Neural progenitor cell (in vitro differentiated cells): Measurements from ENCODE around the gene CALHM2. TPM values are rescaled to one million over a fixed set of nuclear protein-coding genes. Genes with fewer than 3 reads are reported as not detected.

Source experiments
- DNase-seq: peaks from one replicate; pipeline ENCODE4 v3.0.0-alpha.2; 2016; ENCODE audit warnings: low spot score
- H2AFZ ChIP-seq: fragments of 200-600 bp; sonication (generic); replicated peaks from 2 replicates; pipeline ENCODE4 v1.6.1; 2016; ENCODE audit warnings: antibody characterized with exemption
- H3F3A ChIP-seq: fragments of 200-600 bp; sonication (generic); 2 replicates; pipeline ENCODE4 v1.6.1; 2016; ENCODE audit warnings: antibody characterized with exemption, low read depth
- H3K27ac ChIP-seq: fragments of 200-600 bp; sonication (generic); 2 replicates; pipeline ENCODE4 v1.5.1; 2016; ENCODE audit warnings: mild to moderate bottlenecking
- H3K27me3 ChIP-seq: fragments of 200-600 bp; sonication (generic); 2 replicates; pipeline ENCODE4 v1.6.1; 2016; ENCODE audit warnings: mild to moderate bottlenecking, moderate library complexity
- H3K36me3 ChIP-seq: fragments of 200-600 bp; sonication (generic); 2 replicates; pipeline ENCODE4 v1.5.1; 2016
- H3K4me1 ChIP-seq: fragments of 200-600 bp; sonication (generic); 2 replicates; pipeline ENCODE4 v1.6.1; 2016; ENCODE audit warnings: mixed run types
- H3K4me2 ChIP-seq: fragments of 200-600 bp; sonication (generic); 2 replicates; pipeline ENCODE4 v1.6.1; 2016
- H3K4me3 ChIP-seq: fragments of 200-600 bp; sonication (generic); 2 replicates; pipeline ENCODE4 v1.5.1; 2016
- H3K79me2 ChIP-seq: fragments of 200-600 bp; sonication (generic); 2 replicates; pipeline ENCODE4 v1.6.1; 2016; ENCODE audit warnings: low read depth
- H3K9ac ChIP-seq: fragments of 200-600 bp; sonication (generic); 2 replicates; pipeline ENCODE4 v1.6.1; 2016
- H3K9me3 ChIP-seq: fragments of 200-600 bp; sonication (generic); 2 replicates; pipeline ENCODE4 v1.5.1; 2016; ENCODE audit warnings: low read depth
- H4K20me1 ChIP-seq: fragments of 200-600 bp; sonication (generic); 2 replicates; pipeline ENCODE4 v1.6.1; 2016; ENCODE audit warnings: low read depth
- H3K27ac Mint-ChIP-seq: 3 replicates; pipeline ENCODE4 v1.8.0; 2021; ENCODE audit warnings: mixed read lengths
- H3K27me3 Mint-ChIP-seq: 2 replicates; pipeline ENCODE4 v1.8.0; 2022; ENCODE audit warnings: low read depth, mild to moderate bottlenecking, inconsistent platforms, moderate library complexity, mixed read lengths; ENCODE audit not compliant: insufficient read depth
- H3K36me3 Mint-ChIP-seq: 3 replicates; pipeline ENCODE4 v1.8.0; 2021; ENCODE audit warnings: mixed read lengths
- H3K4me1 Mint-ChIP-seq: 3 replicates; pipeline ENCODE4 v1.8.0; 2021; ENCODE audit warnings: mixed read lengths
- H3K4me3 Mint-ChIP-seq: 3 replicates; pipeline ENCODE4 v1.8.0; 2021; ENCODE audit warnings: mild to moderate bottlenecking, moderate library complexity, mixed read lengths
- H3K9me3 Mint-ChIP-seq: 3 replicates; pipeline ENCODE4 v1.8.0; 2020; ENCODE audit warnings: mixed read lengths
- EZH2 ChIP-seq: fragments of 200-600 bp; sonication (generic); IDR thresholded peaks from 2 replicates; pipeline ENCODE4 v1.6.1; 2017; ENCODE audit warnings: antibody characterized with exemption, mild to moderate bottlenecking, moderate library complexity
- EZH2phosphoT487 ChIP-seq: fragments of 200-600 bp; sonication (generic); IDR thresholded peaks from 2 replicates; pipeline ENCODE4 v1.6.1; 2017; ENCODE audit warnings: antibody characterized with exemption
- total RNA-seq: library from RNA; depleted of rRNA; stranded (reverse); fragments of >200 nt; gene quantifications from 2 replicates; pipeline ENCODE4 v1.2.3, GENCODE V29; 2015; ENCODE audit warnings: low replicate concordance
- TF ChIP-seq, protein P1 (sequence below): fragments of 200-600 bp; sonication (generic); IDR thresholded peaks from 2 replicates; pipeline ENCODE4 v1.5.1; 2017; ENCODE audit warnings: antibody characterized with exemption, mild to moderate bottlenecking

The CALHM2 gene
- total RNA-seq, 1 donor from 2014 or later: not detected

DNA sequence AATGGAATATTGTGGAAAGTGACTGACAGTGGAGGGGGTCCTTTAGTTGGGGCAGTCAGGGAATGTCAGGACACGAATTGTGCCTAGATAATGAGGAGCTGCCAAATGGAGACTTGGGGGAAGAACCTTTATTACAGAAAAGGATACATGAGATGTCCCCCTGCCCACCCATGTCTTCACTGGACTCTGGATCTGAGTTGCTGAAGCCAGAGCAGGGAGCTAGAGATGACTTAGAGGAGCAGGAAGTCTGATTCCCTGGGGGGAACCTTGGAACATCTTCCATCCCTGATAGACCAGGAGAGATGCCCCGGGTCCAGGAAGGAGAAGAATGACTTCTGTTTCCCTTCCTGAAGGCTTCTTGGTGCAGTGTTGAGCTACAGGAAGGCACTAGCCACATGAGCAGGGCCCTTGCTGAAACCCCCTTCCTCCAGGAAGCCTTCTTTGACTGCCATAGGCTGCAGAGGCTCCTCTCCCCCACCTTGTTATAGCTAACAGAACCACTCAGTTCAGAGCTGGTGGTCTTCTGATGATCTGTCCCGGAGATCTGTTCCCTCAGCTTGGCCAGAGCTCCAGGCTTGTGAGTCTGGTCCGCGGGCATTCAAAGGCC lies 40.6 kb upstream of the CALHM2 start:
- peaks cover 6% of the 10 kb centered on the region for H3K4me1 ChIP-seq
- TF ChIP-seq EZH2phosphoT487 (no peak), EZH2 (no peak)
- TF ChIP-seq, protein P1, sequence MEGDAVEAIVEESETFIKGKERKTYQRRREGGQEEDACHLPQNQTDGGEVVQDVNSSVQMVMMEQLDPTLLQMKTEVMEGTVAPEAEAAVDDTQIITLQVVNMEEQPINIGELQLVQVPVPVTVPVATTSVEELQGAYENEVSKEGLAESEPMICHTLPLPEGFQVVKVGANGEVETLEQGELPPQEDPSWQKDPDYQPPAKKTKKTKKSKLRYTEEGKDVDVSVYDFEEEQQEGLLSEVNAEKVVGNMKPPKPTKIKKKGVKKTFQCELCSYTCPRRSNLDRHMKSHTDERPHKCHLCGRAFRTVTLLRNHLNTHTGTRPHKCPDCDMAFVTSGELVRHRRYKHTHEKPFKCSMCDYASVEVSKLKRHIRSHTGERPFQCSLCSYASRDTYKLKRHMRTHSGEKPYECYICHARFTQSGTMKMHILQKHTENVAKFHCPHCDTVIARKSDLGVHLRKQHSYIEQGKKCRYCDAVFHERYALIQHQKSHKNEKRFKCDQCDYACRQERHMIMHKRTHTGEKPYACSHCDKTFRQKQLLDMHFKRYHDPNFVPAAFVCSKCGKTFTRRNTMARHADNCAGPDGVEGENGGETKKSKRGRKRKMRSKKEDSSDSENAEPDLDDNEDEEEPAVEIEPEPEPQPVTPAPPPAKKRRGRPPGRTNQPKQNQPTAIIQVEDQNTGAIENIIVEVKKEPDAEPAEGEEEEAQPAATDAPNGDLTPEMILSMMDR: no peak
- Mint-ChIP-seq H3K9me3 (no peaks in the 10 kb centered on the region), H3K27me3 (peaks cover 27% of the 10 kb centered on the region), H3K4me1 (peaks cover 23% of the 10 kb centered on the region), H3K4me3 (peak overlapping the region; percentile 86), H3K27ac (no peak overlapping the region), H3K36me3 (no peaks in the 10 kb centered on the region)
- DNase-seq: no peak
- H3K4me3 ChIP-seq: peak overlapping the region; percentile 94
- no peak overlapping the region for H3K27ac ChIP-seq
- H3K4me2 ChIP-seq: peak overlapping the region; percentile 100
- H2AFZ ChIP-seq: no peak overlapping the region
- H3F3A ChIP-seq: peaks cover 15% of the 10 kb centered on the region
- H4K20me1 ChIP-seq: no peaks in the 10 kb centered on the region
- H3K36me3 ChIP-seq: no peaks in the 10 kb centered on the region
- H3K79me2 ChIP-seq: no peaks in the 10 kb centered on the region
- H3K9ac ChIP-seq: no peak overlapping the region
- peaks cover 64% of the 10 kb centered on the region for H3K27me3 ChIP-seq
- no peaks in the 10 kb centered on the region for H3K9me3 ChIP-seq

DNA sequence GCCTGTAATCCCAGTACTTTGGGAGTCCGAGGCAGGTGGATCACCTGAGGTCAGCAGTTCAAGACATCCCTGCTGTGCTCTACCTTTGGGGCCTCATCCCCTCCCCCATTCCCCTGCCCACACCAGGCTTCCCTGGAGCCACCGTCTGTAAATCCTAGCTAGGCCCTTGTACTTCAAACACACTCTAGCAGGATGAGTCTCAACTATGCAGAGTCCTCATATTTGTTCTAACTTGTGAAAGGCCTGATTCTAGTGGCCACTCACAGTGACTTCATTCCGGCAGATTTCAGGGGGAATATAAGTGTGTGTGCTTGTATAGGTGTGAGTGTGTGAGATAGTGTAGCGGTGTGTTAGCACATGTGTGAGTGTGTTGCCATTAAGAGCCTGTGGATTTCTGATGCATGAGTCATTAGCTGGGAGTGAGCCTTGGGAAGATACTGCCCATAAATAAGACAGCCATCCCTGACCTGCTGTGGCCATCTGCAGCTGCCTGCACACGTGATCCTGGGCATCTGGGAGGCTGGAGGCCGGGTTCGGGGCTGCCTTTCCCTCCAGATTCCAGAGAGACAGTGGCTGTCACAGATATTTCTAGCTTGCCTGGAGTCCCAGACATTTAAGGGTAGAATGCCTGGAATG lies 39.7 kb upstream of the CALHM2 start:
- DNase-seq: peak; percentile 23
- Histone ChIP-seq H3F3A (peaks cover 15% of the 10 kb centered on the region), H3K9ac (no peak overlapping the region), H3K27ac (no peak overlapping the region), H3K9me3 (no peaks in the 10 kb centered on the region), H3K27me3 (peaks cover 55% of the 10 kb centered on the region), H3K4me1 (peaks cover 6% of the 10 kb centered on the region), H3K36me3 (no peaks in the 10 kb centered on the region), H3K4me3 (no peak overlapping the region), H2AFZ (no peak overlapping the region), H3K4me2 (no peak overlapping the region), H3K79me2 (no peaks in the 10 kb centered on the region), H4K20me1 (no peaks in the 10 kb centered on the region)
- Mint-ChIP-seq H3K36me3 (no peaks in the 10 kb centered on the region), H3K9me3 (no peaks in the 10 kb centered on the region), H3K4me3 (peak overlapping the region; percentile 86), H3K27me3 (peaks cover 24% of the 10 kb centered on the region), H3K27ac (peak overlapping the region; percentile 16), H3K4me1 (peaks cover 23% of the 10 kb centered on the region)
- TF ChIP-seq, protein P1: no peak
- TF ChIP-seq EZH2: no peak
- TF ChIP-seq EZH2phosphoT487: no peak

DNA sequence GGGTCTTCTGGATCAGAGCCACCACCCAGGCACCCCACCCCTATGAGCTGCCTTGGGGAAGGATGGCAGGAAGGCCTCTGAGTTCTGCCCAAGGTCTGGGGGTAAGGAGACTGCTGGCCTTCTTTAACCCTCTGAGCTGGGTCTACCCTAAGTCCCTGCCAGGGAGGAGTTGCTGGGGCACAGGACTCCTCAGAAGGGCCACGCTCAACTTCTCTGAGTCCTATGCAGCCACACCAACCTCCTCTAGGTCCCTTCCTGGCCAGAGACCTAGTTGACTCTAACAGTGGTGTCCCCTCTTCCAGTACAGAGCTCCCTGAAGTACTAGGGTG lies 38.8 kb upstream of the CALHM2 start:
- H2AFZ ChIP-seq: no peak overlapping the region
- H3K9ac ChIP-seq: no peak overlapping the region
- Mint-ChIP-seq H3K27me3 (peaks cover 21% of the 10 kb centered on the region), H3K4me1 (peaks cover 23% of the 10 kb centered on the region), H3K9me3 (no peaks in the 10 kb centered on the region), H3K36me3 (no peaks in the 10 kb centered on the region), H3K27ac (no peak overlapping the region), H3K4me3 (no peak overlapping the region)
- no peak overlapping the region for H3K4me3 ChIP-seq
- no peaks in the 10 kb centered on the region for H3K79me2 ChIP-seq
- no peaks in the 10 kb centered on the region for H3K9me3 ChIP-seq
- H3K4me1 ChIP-seq: peaks cover 6% of the 10 kb centered on the region
- no peaks in the 10 kb centered on the region for H3K36me3 ChIP-seq
- H3K27ac ChIP-seq: no peak overlapping the region
- H3K4me2 ChIP-seq: no peak overlapping the region
- H4K20me1 ChIP-seq: no peaks in the 10 kb centered on the region
- no peak for DNase-seq
- peaks cover 15% of the 10 kb centered on the region for H3F3A ChIP-seq
- peaks cover 46% of the 10 kb centered on the region for H3K27me3 ChIP-seq
- no peak for TF ChIP-seq EZH2
- TF ChIP-seq EZH2phosphoT487: no peak
- TF ChIP-seq, protein P1: no peak
